GM12872 (cell line): ENCODE results near the gene PSMD8.

Experiments
- TF ChIP-seq, protein P1 (sequence below): IDR thresholded peaks from 3 replicates; pipeline ENCODE4 v1.5.1; 2011; ENCODE audit warnings: low read depth, mild to moderate bottlenecking, low read length, moderate library complexity; ENCODE audit not compliant: insufficient read depth

Gene PSMD8

DNA sequence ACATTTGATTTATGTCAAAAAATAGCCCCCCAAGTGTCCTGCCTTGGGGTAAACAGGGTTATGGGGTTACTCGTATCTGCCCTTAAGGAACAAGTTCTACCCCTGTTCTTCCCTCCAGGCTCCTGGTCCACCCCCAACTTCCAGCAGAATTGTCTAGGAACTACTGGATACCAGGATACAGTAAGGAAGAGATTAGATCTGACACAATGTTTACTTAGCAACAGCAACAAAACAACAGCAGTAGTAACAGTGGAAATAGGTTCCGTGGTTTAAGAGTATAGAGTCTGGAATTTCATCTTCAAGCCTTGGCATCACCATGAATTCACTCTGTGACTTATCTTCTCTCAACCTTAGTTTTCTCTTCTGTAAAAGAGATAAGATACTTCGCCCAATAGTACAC is 26.8 kb downstream of the PSMD8 start:
- TF ChIP-seq, protein P1, sequence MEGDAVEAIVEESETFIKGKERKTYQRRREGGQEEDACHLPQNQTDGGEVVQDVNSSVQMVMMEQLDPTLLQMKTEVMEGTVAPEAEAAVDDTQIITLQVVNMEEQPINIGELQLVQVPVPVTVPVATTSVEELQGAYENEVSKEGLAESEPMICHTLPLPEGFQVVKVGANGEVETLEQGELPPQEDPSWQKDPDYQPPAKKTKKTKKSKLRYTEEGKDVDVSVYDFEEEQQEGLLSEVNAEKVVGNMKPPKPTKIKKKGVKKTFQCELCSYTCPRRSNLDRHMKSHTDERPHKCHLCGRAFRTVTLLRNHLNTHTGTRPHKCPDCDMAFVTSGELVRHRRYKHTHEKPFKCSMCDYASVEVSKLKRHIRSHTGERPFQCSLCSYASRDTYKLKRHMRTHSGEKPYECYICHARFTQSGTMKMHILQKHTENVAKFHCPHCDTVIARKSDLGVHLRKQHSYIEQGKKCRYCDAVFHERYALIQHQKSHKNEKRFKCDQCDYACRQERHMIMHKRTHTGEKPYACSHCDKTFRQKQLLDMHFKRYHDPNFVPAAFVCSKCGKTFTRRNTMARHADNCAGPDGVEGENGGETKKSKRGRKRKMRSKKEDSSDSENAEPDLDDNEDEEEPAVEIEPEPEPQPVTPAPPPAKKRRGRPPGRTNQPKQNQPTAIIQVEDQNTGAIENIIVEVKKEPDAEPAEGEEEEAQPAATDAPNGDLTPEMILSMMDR, result no peak

- TF ChIP-seq, protein P1, result no peak
Observed at GRCh38 chr19:38402623-38402966, 28.2 kb downstream of the PSMD8 start.

- TF ChIP-seq, protein P1, result peak; percentile 87
Observed at GRCh38 chr19:38402967-38403674, 28.8 kb downstream of the PSMD8 start, which contains the start of gene FAM98C. Gene FAM98C (plus strand): TSS chr19:38403093. CDS start chr19:38403154, 61 bp downstream.

DNA sequence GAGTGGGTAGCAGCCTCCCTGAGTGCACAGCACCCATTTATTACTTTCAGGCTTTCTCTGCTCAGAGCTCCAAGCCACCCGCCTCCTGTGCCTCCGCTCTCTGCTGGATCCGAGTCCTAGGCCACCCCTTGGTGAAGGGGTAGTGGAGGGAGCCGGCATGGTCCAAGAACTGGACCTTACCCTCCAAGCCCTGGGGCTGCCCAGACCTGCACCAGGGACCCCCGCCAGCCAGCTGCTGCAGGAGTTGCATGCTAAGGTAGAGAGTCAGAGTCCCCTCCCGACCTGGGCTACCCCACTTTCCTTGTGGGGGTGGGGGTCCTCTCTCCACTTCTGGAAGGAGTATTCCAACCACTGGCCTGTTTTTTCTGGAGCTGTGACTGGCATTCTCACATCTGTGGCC is 30.5 kb downstream of the PSMD8 start:
- TF ChIP-seq, protein P1, result no peak

DNA sequence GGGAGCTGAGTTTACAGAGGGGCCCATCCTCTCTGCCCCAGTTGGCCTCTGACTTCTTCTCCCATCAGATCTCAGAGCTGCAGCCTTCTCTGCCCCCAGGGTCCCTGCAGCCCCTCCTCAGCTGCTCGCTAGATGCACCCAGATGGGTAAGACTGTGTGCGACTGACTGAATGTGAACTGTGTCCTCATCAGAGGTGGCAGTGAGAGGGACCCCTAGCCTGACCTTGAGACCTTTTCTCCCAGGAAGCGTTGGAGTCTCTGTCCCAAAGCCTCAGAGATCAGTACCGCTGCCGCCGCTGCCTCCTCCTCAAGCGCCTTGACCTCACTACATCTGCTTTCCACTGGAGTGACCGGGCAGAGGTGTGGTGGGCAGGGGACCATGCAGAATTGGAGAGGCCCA is 30.9 kb downstream of the PSMD8 start:
- TF ChIP-seq, protein P1, result no peak

DNA sequence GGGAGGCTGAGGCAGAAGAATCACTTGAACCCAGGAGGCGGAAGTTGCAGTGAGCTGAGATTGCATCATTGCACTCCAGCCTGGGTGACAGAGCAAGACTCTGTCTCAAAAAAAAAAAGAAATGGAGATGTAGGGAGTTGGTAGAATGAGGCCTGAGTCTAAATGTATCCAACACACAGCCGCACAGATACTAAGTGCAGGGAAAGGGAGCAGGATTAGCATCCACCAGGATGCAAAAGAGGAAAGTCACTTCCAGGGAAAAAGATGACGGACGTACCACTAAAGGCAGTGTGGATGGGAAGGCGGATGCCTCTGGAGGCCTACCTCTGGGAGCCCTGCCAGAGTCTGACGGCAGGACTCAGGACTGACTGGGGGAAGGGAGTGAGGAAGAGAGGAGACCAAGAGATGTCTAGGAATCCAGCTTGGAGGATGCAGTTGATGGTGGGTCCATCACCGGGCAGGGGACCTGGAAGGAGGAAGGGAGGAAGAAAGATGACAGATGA is 35.3 kb downstream of the PSMD8 start:
- TF ChIP-seq, protein P1, result no peak

DNA sequence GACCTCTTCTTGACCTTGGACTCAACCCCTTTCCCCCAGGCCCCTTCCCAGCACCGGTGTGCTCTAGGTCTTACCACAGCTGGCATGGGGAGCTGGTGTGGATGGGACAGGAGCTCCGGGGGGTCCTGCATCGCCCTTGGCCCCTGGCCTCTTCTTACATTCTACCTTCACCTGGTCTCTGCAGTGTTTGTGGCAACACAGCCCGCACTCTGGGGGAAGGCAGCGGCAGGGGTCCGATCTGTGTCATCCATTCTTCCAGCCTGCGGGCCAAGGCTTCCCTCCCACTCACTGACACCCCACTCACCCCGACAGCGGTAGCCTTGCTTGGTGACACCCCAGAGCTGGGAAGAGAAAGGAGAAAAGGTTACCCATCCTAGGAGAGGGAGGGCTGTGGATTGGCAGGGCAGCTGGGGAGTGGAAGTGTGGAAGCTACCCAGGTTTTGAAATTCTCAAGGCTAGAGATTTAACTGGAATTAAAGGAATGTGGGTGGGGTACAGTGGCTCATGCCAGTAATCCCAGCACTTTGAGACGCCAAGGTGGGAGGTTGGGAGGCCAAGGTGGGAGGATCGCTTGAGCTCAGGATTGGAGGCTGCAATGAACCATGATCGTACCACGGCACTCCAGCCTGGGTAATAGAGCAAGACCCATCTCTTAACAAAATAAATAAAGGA is 36.8 kb downstream of the PSMD8 start:
- TF ChIP-seq, protein P1, result no peak
